Heart right ventricle (tissue), 16 donors: Measurements from ENCODE around the gene BCDIN3D. TPM values are rescaled to one million over a fixed set of nuclear protein-coding genes. Genes with fewer than 3 reads are reported as not detected.

Experiments used
- ATAC-seq, 8 donors: fragments of 200-7000 bp; cut with Tn5 transposase; one replicate each; pipeline ENCODE4 v1.9.1; 2020; ENCODE audit warnings: mild to moderate bottlenecking in 8 of 8, moderate library complexity in 8 of 8, moderate number of reproducible peaks in 1 of 8
- DNase-seq, 2 donors: peaks; one replicate each; pipeline ENCODE4 v3.0.0-alpha.2; 2020
- H3K27ac ChIP-seq, 10 donors: fragments of 200-600 bp; sonication (generic) in 2 of 10; one replicate each; pipeline versions ENCODE4 v1.5.0 to v1.8.0; 2020 to 2022; ENCODE audit warnings: mild to moderate bottlenecking in 3 of 10
- H3K27me3 ChIP-seq, 7 donors: fragments of 200-600 bp; one replicate each; pipeline ENCODE4 v1.8.0; 2021 to 2022; ENCODE audit warnings: mild to moderate bottlenecking in 2 of 7
- H3K36me3 ChIP-seq, 9 donors: fragments of 200-600 bp; sonication (generic) in 1 of 9; one replicate each; pipeline versions ENCODE4 v1.5.0 to v1.8.0; 2020 to 2022; ENCODE audit warnings: mild to moderate bottlenecking in 2 of 9
- H3K4me1 ChIP-seq, 9 donors: fragments of 200-600 bp; sonication (generic) in 1 of 9; one replicate each; pipeline versions ENCODE4 v1.5.0 to v1.8.0; 2020 to 2022; ENCODE audit warnings: mild to moderate bottlenecking in 4 of 9
- H3K4me3 ChIP-seq, 10 donors: fragments of 200-600 bp; sonication (generic) in 2 of 10; one replicate each; pipeline versions ENCODE4 v1.5.0 to v1.8.0; 2020 to 2022; ENCODE audit warnings: mild to moderate bottlenecking in 7 of 10, moderate library complexity in 2 of 10
- H3K9me3 ChIP-seq, 11 donors: fragments of 200-600 bp in 10 of 11; sonication (generic) in 2 of 11; one replicate each; pipeline versions ENCODE4 v1.5.0 to v1.8.0; 2013 to 2022; ENCODE audit warnings: mild to moderate bottlenecking in 2 of 11, control low read depth in 1 of 11, moderate library complexity in 1 of 11
- WGBS, 2 donors: extraction: QIAGEN DNeasy Blood & Tissue Kit; methylation state at CpG; one replicate each; pipeline ENCODE4 v1.1.7; 2013; ENCODE audit warnings: inconsistent platforms in 1 of 2; 5-methylcytosine and 5-hydroxymethylcytosine counted together
- intact Hi-C, 10 donors: fragments of 100-400 bp; cut with DNase I; formaldehyde crosslinking; loops; one replicate each; pipeline versions ENCODE4 v1.11.1 to v1.14.2; 2022
- polyA plus RNA-seq, 2 donors: library from polyadenylated mRNA; stranded (reverse); fragments of 200-250 nt; gene quantifications; one replicate each; pipeline ENCODE4 v1.2.3, GENCODE V29; 2013
- total RNA-seq, 10 donors: library from RNA; stranded (reverse); fragmentation: NEBNext Ultra II Directional in 3 of 10; extraction: Animal tissue kit (Norgen Biotek cat#: 25700) in 3 of 10; gene quantifications; one replicate each; pipeline versions ENCODE4 v1.2.1 to v1.2.4, GENCODE V29; 2021 to 2023
- TF ChIP-seq, protein P1 (sequence below), 9 donors: fragments of 200-600 bp; sonication (generic) in 2 of 9; IDR thresholded peaks; one replicate each; pipeline versions ENCODE4 v1.5.0 to v1.8.0; 2021 to 2022; ENCODE audit warnings: antibody characterized with exemption in 9 of 9, mild to moderate bottlenecking in 5 of 9, moderate library complexity in 1 of 9
- donor health status: Arrhythmogenic right ventricular cardiomyopathy.
- donor health status: ischemic (EF 13 %, LVEDD 7.1; RV severe dilation, severe dysfunction).
- donor health status: healthy with polysubstance abuse.
- donor health status: DM: no; HTN: yes; CAD: no.
- donor health status: DM: no; HTN: no; CAD: no.
- donor health status: ischemic (EF 25% LVEDD 6.9; RV normal size, moderate dysfunction).
- donor health status: ischemic (EF 25% LVEDD 5.7; RV mildly dilated, moderate dysfunction).
- donor health status: healthy.
- donor health status: DM: yes; HTN: yes; CAD: no.
- donor health status: Ischemic cardiomyopathy.
- donor health status: ischemic (EF 35%, LVEDD 5.7; RV mildly dilated, moderate dysfunction).
- donor health status: nonischemic (EF 11% LVEDD 7.7; RV severe dilation, severe dysfunction).
- donor health status: DM: yes; HTN: yes; CAD: no.
- donor health status: PGD.
- donor health status: ischemic (EF 29% LVEDD 5.4; RV normal size, mild dysfunction).
- donor health status: nonischemic (EF 23%, LVEDD 6.1; RV moderate dilation, normal function).

The BCDIN3D gene
- total and polyA plus RNA-seq, 12 donors, result 1.1 to 3.9 (median 2.1) TPM

DNA sequence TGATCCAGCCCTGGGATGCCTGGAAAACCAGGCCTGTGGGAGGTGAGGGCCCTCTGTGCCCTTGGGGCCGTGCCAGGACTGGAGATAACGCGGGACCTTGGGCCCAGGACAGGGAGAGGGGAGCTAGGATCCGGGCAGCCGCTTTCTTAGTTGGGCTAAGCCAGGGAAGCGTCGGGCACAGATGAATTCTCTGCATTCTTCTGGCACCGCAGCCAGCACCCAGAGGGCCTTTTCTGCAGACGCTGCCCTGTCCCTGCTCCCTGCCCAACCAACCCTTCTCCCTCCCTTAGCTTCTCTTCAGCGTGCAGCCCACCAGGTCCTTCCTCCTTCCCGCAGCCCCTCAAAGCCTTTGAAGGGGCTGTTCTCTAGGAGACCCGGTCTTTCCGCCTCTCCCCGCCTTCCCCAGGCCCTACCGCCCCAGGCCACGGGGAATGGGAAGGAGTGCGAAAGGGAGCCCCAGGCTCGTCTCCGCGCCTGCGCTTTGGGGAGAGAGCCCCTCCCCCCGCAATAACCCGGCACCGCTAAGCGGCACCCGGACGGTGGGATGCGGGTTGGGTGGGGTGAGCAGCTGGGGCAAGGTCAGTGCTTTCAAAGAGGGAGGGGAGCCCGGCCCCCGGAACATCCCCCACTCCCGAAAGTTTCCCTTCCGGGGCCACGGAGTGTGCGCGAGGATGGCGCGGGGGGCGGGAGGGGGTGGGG, 15.4 kb downstream of the BCDIN3D start:
- TF ChIP-seq, protein P1, sequence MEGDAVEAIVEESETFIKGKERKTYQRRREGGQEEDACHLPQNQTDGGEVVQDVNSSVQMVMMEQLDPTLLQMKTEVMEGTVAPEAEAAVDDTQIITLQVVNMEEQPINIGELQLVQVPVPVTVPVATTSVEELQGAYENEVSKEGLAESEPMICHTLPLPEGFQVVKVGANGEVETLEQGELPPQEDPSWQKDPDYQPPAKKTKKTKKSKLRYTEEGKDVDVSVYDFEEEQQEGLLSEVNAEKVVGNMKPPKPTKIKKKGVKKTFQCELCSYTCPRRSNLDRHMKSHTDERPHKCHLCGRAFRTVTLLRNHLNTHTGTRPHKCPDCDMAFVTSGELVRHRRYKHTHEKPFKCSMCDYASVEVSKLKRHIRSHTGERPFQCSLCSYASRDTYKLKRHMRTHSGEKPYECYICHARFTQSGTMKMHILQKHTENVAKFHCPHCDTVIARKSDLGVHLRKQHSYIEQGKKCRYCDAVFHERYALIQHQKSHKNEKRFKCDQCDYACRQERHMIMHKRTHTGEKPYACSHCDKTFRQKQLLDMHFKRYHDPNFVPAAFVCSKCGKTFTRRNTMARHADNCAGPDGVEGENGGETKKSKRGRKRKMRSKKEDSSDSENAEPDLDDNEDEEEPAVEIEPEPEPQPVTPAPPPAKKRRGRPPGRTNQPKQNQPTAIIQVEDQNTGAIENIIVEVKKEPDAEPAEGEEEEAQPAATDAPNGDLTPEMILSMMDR (IDR thresholded peaks at IDR 0.05), result no peak
- intact Hi-C loops, result loop anchor here in 1 of 10 donors (2.0 to 10.0 kb wide), 2 partner anchors 15 to 183 kb away; partner anchors contain the start of gene BCDIN3D
- ATAC-seq (peak; percentile 54 to 79 (median 64)), DNase-seq (peak; percentile 76 to 78)
- no peaks in the 10 kb centered on the region for H3K27me3 ChIP-seq
- peak overlapping the region; percentile 83 to 97 (median 93) for H3K27ac ChIP-seq
- peaks cover 17 to 60% (median 50%) of the 10 kb centered on the region in 9 donors for H3K4me1 ChIP-seq
- peaks cover 0 to 6% (median 0%) of the 10 kb centered on the region in 9 donors for H3K36me3 ChIP-seq
- H3K9me3 ChIP-seq, result no peaks in the 10 kb centered on the region
- peak overlapping the region; percentile 78 to 92 (median 89) for H3K4me3 ChIP-seq
- 1 to 2% methylated on average over 37 to 38 of the region's 38 CpGs for WGBS, 2 donors

DNA sequence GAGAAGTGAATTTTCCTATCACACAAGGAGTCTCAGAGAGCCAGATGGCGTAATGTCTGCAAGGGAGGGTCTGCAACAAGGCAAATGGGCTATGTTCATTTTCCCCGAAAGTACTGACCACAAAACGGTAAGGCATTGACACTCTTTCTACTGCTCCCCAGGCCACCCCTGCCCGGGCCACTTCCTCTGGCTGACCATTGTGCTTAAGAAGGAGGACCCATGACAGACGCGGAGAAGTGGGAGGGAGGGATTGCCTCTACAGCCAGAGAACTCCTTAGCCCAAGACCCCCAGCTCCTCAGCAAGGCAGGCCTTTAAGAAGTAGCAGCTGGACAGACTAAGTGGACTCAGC, 15.9 kb downstream of the BCDIN3D start:
- Histone ChIP-seq H3K36me3 (peaks cover 0 to 11% (median 2%) of the 10 kb centered on the region in 9 donors), H3K27ac (peak overlapping the region; percentile 83 to 97 (median 93)), H3K4me1 (peaks cover 17 to 66% (median 52%) of the 10 kb centered on the region in 9 donors), H3K4me3 (peak overlapping the region; percentile 78 to 92 (median 89)), H3K27me3 (no peaks in the 10 kb centered on the region), H3K9me3 (no peaks in the 10 kb centered on the region)
- DNase-seq, result no peak
- TF ChIP-seq, protein P1 (IDR thresholded peaks at IDR 0.05), result no peak
- no peak for ATAC-seq
- intact Hi-C loops, result loop anchor here in 1 of 10 donors (10.0 kb wide), 1 partner anchor 182 kb away; no protein-coding TSS in a partner anchor
- WGBS, 2 donors, result 29 to 32% methylated on average over 6 of the region's 6 CpGs

DNA sequence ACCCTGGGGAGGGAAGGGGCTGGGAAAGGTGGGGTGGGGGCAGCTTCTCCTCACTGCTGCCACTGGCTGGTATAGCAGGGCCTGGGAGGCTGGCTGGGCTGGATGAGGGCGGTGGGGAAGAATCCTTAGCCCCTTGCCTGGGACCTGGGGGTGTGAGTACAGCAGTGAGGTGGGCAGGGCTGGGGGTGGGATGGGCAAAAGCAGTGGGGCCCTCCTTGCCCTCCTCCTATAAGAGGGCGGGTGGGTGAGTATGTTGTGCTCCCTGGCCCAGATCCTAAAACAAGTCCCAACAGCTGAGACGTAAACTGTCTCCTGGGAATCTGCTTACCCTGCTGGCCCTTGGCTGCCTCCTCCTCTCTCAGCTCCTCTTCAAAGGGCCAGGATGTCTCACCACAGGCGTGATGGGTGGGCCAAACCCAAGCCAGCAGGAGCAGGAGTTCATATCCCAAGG, 16.9 kb downstream of the BCDIN3D start:
- DNase-seq (no peak), ATAC-seq (no peak)
- intact Hi-C loops, result loop anchor here in 1 of 10 donors (10.0 kb wide), 1 partner anchor 181 kb away; no protein-coding TSS in a partner anchor
- Histone ChIP-seq H3K9me3 (no peaks in the 10 kb centered on the region), H3K4me3 (peak overlapping the region in 6 of 10 donors; percentile 29 to 91 (median 86)), H3K27me3 (no peaks in the 10 kb centered on the region), H3K36me3 (peaks cover 0 to 11% (median 2%) of the 10 kb centered on the region in 9 donors), H3K27ac (peak overlapping the region in 9 of 10 donors; percentile 21 to 97 (median 93)), H3K4me1 (peaks cover 17 to 76% (median 63%) of the 10 kb centered on the region in 9 donors)
- TF ChIP-seq, protein P1 (IDR thresholded peaks at IDR 0.05), result no peak
- WGBS, 2 donors, result 25 to 54% methylated on average over 4 of the region's 4 CpGs

DNA sequence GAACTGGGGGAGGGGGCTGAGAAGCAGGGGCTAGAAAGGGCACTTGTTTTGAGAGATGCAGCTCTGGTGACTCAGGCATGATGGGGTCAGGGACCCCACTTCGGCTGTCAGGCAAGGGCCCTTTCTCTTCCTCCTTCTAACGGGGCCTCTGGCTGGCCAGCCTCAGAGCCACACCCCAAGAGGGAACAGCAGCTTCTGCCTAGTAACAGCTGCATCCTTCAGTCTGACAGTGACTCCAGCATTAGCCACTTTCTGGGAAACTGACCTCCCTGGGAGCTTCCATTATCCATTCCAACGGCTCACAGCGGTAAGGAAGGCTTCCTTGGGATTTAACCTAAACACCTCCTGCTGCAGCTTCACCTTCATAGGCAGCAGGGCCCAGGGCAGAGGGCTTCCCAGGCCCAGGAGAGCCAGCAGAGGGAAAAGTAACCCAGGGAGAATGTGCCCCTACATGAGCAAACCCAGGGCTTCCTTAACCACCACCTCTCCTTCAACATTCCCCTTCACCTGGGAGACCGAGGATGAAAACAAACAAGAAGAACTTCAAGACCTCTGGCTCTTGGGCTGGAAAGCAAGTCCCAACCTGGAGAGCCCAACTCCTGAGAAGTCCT, 17.4 kb downstream of the BCDIN3D start:
- Histone ChIP-seq H3K27ac (peak overlapping the region in 9 of 10 donors; percentile 24 to 97 (median 93)), H3K4me3 (peak overlapping the region in 4 of 10 donors; percentile 8 to 90 (median 32)), H3K4me1 (peaks cover 22 to 81% (median 68%) of the 10 kb centered on the region in 9 donors), H3K9me3 (no peaks in the 10 kb centered on the region), H3K27me3 (no peaks in the 10 kb centered on the region), H3K36me3 (peaks cover 0 to 11% (median 2%) of the 10 kb centered on the region in 9 donors)
- TF ChIP-seq, protein P1 (IDR thresholded peaks at IDR 0.05), result no peak
- intact Hi-C loops, result loop anchor here in 1 of 10 donors (10.0 kb wide), 1 partner anchor 181 kb away; no protein-coding TSS in a partner anchor
- ATAC-seq (peak in 1 of 8 donors; percentile 6), DNase-seq (no peak)
- 36 to 38% methylated on average over 5 of the region's 5 CpGs for WGBS, 2 donors
